Effector CD4-positive, alpha-beta T cell (primary cell): ENCODE results near the gene PCNP.
"Not testable (repeated sequence)": the region's sequence is repeated elsewhere in the genome, so short reads cannot be mapped to it uniquely, and the experiment has no call there.

ENCODE experiments used
- DNase-seq: peaks from one replicate; pipeline ENCODE4 v3.0.0-alpha.2; 2020

Gene PCNP

DNA sequence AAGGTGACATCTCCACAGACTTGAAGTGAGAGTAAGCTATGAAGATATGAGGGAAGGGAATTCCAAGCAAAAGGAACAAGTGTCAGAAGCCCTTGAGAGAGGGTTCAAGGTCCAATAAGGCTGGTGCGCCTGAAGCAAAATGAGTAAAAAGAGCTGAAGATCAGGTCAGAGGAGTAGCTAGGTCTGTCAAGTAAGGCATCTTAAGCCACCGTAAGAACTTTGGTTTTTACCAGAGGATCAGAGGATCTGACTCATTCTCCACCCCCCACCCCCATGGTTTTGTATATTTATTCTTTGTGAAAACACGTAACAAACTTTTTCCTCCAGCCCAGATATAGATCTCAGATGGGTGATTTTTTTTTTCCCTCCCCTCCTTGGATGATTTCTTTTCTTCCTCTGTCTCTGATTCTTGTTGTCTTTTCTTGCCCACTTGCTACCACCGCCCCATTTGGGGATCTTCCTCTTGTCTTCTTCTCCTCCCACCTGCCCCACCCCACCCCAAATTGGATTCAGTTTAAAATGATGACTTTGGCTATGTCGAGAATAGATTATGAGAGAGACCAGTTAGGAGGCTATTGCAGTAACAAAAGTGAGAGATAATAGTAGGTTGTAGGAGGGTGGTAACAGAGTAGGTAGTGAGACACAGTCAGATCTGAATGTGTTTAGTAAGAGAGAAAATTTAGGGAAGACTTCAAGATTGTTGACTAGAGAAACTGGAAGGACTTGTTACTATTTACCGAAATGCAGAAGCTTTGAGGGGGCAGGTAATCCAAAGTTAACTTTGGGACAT lies 6.3 kb upstream of the PCNP start:
- DNase-seq, result no peak

DNA sequence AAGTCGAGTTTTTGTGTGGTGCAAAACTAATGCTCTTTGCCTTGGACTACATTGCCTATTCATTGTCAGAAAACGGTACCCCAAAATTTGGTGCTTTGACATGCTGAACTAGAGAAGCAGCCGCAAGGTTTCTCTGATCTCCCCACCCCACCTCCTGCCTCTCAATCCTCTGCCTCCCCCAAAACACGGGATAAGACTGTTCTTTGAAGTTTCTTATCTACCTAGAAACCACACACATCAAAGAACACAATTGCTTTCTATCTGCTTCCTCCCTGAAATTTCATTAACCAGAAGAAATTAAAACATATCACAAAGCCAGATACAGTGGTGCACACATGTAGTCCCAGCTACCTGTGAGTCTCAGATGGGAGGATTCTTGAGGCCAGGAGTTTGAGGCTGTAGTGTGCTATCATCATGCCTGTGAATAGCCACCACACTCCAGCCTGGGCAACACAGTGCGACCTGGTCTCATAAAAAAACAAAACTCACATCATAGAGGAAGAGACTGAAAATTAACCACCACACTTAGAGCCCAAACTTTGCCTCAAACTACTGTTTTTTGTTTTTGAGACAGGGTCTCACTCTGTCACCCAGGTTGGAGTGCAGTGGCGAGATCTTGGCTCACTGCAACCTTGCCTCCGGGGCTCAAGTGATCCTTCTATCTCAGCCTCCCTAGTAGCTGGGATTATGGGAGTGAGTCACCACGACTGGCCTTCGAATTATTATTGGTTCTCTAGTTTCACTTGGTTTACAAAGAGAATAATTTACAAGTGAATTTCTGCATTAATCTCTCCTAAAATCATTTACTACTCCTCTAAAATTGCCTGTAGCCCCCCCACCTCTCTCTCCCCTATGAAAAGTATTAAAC lies 2.7 kb upstream of the PCNP start:
- no peak for DNase-seq

DNA sequence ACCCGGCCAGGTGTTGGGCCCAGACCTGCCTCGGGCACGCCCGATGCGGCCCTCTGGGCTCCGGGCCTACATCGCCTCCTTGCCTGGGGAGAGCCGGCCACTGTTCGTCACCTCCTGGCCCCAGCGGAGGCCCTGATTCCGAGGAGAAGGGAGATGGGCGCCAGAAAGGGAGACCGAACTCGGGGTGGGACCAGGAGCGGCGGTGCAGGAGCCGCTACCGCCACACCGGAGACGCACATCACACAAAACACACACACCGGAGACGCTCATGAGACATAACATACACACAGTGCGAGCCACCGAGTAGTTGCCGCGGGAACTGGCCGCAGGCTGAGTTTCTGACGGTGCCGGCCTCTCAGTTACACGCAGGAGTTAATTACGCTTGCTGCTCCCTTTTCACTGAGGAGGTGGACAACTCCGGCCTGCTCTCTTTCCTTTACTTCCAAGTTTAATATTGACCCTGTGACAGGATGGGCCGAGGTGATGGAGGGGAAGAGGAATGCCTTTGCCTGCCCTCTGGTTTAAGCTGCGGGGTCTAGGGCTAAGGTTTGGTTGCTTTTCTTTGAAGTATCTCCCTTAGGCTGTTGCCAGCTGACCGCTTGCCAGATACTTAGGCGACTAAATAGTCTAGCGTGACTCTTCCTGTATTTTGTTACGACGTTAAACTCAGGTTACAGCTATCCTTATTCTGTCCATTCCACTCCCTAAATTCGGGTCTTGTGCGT lies 570 bp downstream of the PCNP start:
- DNase-seq, result peak; percentile 36

DNA sequence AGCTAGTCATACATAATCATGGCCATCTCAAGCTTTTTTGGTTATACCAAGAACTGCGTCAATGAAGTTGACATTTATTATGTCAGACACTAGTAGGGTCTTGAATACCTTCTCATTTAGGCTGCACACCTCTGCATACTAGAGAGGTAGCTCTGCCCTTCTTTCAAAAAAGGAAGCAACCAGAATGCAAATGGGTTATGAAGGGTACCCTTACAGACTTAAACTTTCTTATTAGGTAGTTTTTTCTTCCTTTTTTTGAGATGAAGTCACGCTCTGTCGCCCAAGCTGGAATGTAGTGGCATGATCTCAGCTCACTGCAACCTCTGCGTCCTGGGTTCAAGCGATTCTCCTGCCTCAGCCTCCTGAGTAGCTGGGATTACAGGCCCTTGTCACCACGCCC lies 3.3 kb downstream of the PCNP start:
- no peak for DNase-seq

DNA sequence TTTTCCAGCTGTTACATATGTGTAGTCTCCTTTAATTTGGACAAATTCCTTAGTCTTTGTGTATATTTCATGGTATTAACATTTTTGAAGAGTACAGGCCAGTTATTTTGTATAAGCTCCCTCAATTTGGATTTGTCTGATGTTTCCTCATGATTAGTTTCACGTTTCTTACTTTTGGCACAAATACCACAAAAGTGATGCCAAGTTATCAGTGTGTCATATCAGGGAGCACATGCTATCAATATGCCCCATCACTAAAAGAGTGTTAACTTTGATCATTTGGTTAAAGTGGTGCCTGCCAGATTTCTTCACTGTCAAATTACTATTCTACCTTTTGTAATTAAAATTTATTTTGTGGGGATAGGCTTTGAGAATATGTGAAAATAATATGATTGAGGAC lies 14.6 kb downstream of the PCNP start:
- no peak for DNase-seq

DNA sequence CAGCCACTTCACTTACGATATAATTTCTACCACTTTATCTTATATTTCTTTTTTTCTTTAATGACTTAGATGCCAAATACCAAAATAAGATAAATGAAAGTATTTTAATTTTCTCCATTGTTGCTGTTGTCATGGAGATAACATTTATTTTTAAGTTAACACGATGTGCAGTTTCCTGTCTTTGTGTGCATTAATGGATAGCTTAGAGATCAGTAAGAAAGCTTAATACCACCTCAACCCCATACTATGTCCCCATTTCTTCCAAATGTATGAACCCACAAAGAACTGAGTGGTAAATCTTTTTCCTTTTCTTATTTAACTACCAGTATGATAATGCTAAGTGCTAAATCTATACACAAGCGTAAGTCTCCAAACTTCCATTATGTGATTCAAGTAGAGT lies 17.1 kb downstream of the PCNP start:
- DNase-seq, result no peak

DNA sequence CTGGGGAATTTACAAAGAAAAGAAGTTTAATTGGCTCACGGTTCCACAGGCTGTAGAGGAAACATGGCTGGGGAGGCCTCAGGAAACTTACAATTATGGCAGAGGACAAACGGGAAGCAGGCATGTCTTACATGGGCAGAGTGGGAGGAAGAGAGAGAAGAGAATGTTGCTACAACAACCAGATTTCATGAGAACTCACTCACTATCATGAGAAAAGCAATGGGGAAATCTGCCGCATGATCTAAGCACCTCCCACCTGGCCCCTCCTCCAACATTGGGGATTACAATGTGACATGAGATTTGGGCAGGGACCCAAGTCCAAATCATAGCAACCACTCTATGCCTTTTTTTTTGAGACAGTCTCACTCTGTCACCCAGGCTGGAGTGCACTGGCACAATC lies 28.8 kb downstream of the PCNP start:
- no peak for DNase-seq

DNA sequence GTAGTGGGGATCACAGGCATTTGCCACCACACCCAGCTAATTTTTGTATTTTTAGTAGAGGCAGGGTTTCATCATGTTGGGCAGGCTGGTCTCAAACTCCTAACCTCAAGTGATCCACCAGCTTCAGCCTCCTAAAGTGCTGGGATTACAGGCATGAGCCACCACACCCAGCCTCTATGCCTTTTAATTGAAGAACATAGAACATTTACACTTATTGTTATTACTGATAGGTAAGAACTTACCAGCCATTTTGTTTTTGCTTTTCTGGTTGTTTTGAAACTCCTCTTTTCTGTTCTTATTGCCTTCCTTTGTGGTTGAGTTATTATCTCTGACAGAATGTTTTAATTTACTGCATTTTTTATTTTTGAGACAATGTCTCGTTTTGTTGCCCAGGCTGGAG lies 29.2 kb downstream of the PCNP start:
- no peak for DNase-seq

DNA sequence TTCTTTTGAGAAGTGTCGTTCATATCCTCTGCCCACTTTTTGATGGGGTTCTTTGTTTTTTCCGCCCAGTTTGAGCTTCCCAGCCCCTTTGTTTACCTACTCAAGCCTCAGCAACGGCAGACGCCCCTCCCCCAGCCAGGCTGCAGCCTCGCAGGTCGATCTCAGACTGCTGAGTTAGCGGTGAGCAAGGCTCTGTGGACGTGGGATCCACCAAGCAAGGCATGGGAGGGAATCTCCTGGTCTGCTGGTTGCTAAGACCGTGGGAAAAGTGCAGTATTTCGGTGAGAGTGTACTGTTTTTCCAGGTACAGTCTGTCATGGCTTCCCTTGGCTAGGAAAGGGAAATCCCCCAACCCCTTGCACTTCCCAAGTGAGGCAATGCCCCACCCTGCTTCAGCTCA lies 31.4 kb downstream of the PCNP start:
- DNase-seq, result not testable (repeated sequence)

DNA sequence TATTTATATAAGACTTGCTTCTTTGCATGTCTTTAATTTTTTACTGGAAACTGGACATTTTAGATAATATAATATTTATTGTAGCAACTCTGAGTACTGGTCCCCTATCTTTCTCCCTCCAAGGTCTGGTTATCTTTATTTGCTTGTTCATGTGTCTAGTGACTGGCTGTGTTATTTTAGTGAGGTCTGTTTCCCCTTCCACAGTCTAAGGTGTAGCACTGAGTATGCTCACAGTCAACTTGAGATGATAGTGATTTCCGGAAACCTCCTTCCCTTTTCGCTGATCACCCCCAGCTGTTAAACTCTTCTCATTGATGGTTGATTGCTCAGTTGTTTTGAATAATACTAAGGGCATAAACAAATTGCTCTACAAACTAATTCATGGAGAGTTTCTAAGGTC lies 37.0 kb downstream of the PCNP start:
- no peak for DNase-seq

DNA sequence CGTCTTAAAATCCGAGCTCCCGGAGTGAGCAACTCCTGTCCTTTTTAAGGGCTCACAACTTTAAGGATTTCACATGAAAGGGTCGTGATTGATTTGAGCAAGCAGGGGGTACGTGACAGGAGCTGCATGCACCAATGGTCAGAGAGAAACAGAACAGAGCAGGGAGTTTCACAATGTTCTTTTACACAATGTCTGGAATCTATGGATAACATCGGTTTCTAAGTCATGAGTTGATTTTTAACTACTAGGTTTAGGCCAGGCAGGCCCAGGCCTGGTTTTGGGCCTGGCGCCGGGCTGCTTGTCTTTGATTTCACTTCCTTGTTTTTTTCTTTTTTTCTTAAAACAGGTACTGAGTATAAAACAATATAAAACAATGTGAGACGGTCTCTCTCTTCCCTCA lies 39.0 kb downstream of the PCNP start:
- DNase-seq, result not testable (repeated sequence)

DNA sequence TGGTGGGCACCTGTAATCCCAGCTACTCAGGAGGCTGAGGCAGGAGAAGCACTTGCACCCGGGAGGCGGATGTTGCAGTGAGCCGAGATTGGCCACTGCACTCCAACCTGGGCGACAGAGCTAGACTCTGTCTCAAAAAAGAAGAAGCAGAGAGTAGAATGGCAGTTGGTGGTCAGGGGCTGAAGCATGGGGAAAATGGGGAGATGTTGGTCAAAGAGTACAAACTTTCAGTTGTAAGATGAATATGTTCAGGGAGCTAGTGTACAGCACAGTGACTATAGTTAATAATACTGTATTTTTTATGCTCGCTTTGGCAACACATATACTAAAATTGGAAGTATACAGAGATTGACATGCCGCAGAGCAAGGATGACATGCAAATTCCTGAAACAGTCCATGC lies 41.5 kb downstream of the PCNP start:
- DNase-seq, result no peak

DNA sequence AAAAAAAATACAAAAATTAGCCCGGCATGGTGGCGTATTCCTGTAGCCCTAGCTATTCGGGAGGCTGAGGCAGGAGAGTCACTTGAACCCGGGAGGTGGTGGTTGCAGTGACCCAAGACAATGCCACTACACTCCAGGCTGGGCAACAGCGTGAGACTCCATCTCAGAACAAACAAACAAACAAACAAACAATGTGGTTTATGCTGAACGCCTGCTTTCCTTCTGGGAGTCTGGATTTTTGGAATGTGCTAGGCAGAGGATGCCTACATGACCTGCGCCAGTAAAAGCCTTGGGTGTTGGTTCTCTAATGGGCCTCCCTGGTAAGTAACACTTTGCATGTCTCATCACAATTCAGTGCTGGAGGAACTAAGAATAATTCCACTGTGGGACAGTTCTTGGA lies 43.5 kb downstream of the PCNP start:
- DNase-seq, result no peak

DNA sequence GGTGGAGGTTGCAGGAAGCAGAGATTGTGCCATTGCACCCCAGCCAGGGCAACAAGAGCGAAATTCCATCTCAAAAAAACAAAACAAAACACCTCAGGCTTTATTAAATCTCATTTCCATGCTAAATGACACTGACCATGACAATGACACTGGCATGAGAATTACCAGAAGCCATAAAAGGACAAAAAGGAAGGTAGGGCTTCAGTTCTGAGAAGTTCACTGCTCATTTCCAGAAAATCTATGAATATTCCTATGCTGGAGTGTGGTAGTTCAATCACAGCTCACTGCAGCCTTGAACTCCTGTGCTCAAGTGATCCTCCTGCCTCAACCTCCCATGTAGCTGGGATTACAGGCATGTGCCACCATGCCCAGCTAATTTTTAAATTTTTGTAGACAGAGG lies 44.7 kb downstream of the PCNP start:
- no peak for DNase-seq

DNA sequence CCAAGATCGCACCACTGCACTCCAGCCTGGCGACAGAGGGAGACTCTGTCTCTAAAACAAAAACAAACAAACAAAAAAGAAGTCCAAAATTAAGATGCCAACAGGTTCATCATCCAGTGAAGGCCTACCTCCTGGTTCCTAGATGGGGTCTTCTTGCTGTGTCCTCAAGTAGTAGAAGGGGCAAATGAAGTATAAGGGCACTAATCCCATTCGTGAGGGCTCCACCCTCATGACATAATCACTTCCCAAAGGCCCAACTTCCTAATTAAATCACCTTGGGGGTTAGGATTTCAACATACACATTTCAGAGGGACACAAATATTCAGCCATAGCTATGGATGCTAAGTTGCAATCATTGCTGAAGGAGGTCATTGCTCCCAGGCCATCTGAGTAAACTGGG lies 45.8 kb downstream of the PCNP start:
- DNase-seq, result no peak

DNA sequence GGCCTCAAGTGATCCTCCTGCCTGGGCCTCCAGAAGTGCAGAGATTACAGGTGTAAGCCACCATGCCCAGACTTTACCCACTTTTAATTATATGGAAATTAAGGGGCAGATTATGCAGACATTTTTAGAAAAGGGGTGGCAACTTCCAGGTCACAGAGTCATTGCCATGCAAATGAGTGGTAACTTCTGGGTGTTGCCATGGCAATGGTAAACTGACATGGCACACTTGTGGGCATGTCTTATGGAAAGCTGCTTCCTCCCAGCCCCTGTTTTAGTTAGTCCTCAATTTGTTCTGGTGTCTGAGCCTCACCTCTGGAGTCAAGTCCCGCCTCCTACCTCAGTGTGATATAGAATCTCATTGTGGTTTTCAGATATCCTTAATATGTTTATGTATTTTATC lies 49.7 kb downstream of the PCNP start:
- DNase-seq, result no peak

DNA sequence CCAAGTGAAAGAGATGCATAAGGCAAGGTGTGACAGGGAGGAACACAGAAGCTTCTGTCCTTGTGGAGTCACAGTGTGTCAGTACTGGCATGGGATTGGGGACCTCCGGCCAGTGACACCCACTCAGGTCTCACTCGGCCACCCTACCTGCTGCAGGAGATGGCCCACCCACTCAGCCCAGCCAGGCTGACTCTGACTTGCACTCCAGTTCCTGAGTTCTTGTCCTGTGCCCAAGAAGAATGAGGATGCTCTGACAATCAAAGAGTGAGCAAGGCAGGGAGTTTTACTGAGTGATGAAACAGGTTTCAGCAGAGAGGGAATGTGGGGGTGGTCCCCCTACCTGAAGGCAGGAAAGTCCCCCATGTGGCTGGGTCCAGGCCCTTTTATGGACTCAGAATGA lies 50.9 kb downstream of the PCNP start:
- no peak for DNase-seq

DNA sequence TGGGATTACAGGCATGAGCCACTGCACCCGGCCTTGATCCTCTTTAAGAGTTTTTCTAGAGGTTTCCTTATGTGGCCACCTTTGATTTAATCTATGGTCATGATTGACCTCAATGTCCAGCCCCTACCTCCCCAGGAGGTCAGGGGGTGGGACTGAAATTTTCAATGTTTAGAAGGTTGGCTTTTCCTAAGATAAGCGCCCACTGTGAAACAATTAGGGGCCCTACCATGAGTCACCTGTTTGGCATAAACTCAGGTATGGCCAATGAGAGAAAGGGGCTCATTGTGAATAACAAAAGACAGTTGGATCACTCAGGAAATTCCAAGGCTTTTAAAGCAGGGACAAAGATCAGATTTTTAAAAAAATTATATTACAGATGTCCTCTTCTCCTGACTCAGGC lies 51.9 kb downstream of the PCNP start:
- DNase-seq, result no peak

DNA sequence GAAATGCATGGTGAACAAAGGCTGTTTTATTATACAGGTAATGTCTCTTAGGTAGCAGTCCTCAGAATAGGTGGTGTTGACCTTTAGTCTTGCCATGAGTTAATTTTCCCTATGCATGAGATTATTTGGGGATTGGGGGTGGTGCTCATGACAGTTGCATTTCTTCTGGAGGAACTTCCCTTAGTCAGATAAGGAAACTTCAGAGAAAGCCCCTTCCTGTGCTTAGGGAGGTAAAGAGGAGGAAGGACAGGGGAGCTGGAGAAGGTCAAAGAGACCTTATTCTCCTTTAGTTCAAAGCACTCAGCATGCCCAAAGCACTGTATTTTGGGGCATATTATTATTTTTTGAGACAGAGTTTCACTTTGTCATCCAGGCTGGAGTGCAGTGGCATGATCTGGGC lies 55.2 kb downstream of the PCNP start:
- no peak for DNase-seq

DNA sequence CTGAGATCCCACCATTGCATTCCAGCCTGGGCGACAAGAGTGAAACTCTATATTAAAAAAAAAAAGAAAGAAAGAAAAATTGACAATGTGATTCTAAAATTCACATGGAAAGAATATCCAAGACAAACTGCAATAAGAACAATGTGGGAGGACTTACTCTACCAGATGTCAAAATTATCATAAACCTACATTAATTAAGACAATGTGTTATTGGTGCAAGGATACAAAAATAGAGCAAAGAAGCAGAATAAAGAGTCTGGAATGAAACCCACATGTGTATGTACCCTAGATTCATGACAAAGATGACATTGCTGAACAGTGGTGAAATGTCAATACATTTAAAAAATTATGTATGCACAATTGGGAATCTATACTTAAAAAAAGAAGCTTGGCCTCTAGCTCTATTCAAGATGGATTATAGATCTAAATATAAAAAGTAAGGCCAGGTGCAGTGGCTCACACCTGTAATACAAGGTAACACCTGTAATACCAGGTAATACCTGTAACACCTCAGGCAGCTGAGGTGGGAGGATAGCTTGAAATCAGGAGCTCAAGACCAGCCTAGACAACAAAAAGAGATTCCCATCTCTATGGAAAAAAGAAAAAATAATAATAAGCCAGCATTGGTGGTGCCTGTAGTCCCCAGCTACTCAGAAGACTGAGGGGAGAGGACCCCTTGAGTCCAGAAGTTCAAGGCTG lies 57.3 kb downstream of the PCNP start:
- DNase-seq, result no peak

DNA sequence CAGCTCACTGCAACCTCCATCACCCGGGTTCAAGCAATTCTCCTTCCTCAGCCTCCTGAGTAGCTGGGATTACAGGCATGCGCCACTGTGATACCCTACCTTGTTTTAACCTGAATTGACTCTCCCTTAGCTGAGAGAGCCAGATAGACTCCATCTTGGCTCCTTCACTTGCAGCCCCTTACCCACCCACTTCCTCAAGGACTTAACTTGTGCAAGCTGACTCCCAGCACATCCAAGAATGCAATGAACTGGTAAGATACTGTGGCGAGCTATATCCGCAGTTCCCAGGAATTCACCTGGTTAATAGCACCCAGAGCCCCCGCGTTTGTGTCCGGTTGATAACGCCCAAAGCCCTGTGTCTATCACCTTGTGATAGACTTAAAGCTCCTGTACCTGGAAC lies 58.0 kb downstream of the PCNP start:
- DNase-seq, result not testable (repeated sequence)

DNA sequence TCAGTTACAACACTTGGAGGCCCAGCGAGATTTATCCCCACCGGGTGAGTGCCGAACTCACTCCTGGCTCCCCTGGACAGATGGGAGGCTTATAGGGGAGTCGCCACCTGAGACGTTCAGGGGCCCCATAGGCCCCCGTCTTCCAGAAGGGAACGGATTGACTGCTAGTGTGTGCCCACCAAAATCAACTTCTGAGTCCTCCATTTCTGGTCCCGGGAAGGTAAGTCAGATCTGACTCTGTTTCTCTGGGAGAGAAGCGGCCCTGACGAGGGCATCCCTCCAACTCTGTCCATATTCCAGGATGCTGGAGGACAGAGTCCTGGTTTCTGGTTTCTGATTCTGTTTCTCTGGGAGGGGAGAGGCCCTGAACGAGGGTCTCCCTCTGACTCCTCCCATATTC lies 58.6 kb downstream of the PCNP start:
- DNase-seq, result no peak

DNA sequence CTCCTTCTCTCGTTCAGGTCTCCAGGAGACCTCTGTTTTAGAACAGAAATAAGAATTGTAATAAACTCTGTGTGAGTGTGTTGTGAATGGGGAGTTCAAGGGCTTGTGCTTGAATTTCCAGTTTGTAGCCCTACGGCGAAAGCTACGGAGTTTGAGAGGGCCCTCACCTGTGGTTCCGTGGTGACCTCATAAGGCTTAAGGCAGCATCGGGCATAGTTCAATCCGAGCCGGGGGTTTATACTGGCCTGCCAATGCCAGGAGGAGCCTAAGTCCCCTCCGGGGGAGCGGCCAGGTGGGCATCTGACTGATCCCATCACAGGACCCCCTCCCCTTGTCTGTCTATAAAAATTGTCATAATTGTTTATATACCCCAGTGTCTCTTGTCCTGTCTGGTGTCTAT lies 59.2 kb downstream of the PCNP start:
- DNase-seq, result no peak
